Peyer's patch (tissue), 4 donors: ENCODE results near the gene ABCA12. TPM values are rescaled to one million over a fixed set of nuclear protein-coding genes. Genes with fewer than 3 reads are reported as not detected.

Source experiments
- DNase-seq, 3 donors: peaks; one replicate each; pipeline ENCODE4 v3.0.0-alpha.2; 2017 to 2019
- H3K27ac ChIP-seq, 4 donors: fragments of 200-600 bp; sonication (generic); one replicate each; pipeline ENCODE4 v1.5.1; 2016 to 2019
- H3K27me3 ChIP-seq, 2 donors: fragments of 200-600 bp; sonication (generic); one replicate each; pipeline ENCODE4 v1.5.1; 2019
- H3K36me3 ChIP-seq, 3 donors: fragments of 200-600 bp; sonication (generic); one replicate each; pipeline ENCODE4 v1.5.1; 2016 to 2019
- H3K4me1 ChIP-seq, 4 donors: fragments of 200-600 bp; sonication (generic); one replicate each; pipeline ENCODE4 v1.5.1; 2016 to 2019
- H3K4me3 ChIP-seq, 4 donors: fragments of 200-600 bp; sonication (generic); 1 replicate in 3 of 4; 2 replicates in 1 of 4; pipeline ENCODE4 v1.5.1; 2016 to 2019; ENCODE audit warnings: mild to moderate bottlenecking in 1 of 4
- H3K9me3 ChIP-seq, 4 donors: fragments of 200-600 bp; sonication (generic); one replicate each; pipeline ENCODE4 v1.5.1; 2016 to 2019; ENCODE audit warnings: mild to moderate bottlenecking in 1 of 4
- POLR2A ChIP-seq, 2 donors: fragments of 450-650 bp; IDR thresholded peaks; one replicate each; pipeline ENCODE4 v1.5.1; 2017; ENCODE audit warnings: antibody characterized with exemption in 2 of 2, mild to moderate bottlenecking in 2 of 2, moderate library complexity in 2 of 2
- total RNA-seq, 4 donors: library from RNA; depleted of rRNA; stranded (reverse); fragments of >200 nt; gene quantifications; one replicate each; pipeline ENCODE4 v1.1.0, GENCODE V29; 2016
- TF ChIP-seq, protein P1 (sequence below), 6 experiments: fragments of 450-650 bp in 4 of 6; fragments of 200-600 bp in 2 of 6; sonication (generic) in 1 of 6; IDR thresholded peaks; one replicate each; pipeline ENCODE4 v1.5.1; 2017 to 2019; ENCODE audit warnings: antibody characterized with exemption in 6 of 6, mild to moderate bottlenecking in 3 of 6, moderate library complexity in 1 of 6

ABCA12 gene
- total RNA-seq, 4 donors from 2014 or later, result not detected

DNA sequence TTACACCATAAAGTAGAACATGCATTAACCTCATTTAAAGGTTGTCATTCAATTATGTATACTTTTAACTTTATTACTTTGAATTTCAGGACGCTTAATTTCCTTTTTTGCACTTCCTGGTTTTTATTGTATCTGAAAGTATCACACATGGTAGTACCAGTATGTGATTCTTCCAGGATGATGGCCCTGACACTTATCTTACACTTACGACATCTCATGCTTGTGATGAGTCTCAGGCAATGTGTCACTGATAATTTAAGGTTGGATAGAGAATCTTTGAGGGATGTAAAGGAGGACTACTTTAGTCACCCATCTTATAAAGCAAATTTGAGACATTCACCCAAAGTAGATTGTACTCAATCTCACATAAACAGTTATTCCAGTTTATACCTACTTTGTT, 74.9 kb downstream of the ABCA12 start:
- H3K9me3 ChIP-seq, result no peaks in the 10 kb centered on the region
- H3K27me3 ChIP-seq, result no peaks in the 10 kb centered on the region
- no peaks in the 10 kb centered on the region for H3K36me3 ChIP-seq
- TF ChIP-seq POLR2A (IDR thresholded peaks at IDR 0.05), result no peak
- TF ChIP-seq, protein P1, sequence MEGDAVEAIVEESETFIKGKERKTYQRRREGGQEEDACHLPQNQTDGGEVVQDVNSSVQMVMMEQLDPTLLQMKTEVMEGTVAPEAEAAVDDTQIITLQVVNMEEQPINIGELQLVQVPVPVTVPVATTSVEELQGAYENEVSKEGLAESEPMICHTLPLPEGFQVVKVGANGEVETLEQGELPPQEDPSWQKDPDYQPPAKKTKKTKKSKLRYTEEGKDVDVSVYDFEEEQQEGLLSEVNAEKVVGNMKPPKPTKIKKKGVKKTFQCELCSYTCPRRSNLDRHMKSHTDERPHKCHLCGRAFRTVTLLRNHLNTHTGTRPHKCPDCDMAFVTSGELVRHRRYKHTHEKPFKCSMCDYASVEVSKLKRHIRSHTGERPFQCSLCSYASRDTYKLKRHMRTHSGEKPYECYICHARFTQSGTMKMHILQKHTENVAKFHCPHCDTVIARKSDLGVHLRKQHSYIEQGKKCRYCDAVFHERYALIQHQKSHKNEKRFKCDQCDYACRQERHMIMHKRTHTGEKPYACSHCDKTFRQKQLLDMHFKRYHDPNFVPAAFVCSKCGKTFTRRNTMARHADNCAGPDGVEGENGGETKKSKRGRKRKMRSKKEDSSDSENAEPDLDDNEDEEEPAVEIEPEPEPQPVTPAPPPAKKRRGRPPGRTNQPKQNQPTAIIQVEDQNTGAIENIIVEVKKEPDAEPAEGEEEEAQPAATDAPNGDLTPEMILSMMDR (IDR thresholded peaks at IDR 0.05), result no peak
- H3K27ac ChIP-seq, result no peak overlapping the region
- no peak overlapping the region for H3K4me3 ChIP-seq
- DNase-seq, result no peak
- H3K4me1 ChIP-seq, result no peaks in the 10 kb centered on the region

DNA sequence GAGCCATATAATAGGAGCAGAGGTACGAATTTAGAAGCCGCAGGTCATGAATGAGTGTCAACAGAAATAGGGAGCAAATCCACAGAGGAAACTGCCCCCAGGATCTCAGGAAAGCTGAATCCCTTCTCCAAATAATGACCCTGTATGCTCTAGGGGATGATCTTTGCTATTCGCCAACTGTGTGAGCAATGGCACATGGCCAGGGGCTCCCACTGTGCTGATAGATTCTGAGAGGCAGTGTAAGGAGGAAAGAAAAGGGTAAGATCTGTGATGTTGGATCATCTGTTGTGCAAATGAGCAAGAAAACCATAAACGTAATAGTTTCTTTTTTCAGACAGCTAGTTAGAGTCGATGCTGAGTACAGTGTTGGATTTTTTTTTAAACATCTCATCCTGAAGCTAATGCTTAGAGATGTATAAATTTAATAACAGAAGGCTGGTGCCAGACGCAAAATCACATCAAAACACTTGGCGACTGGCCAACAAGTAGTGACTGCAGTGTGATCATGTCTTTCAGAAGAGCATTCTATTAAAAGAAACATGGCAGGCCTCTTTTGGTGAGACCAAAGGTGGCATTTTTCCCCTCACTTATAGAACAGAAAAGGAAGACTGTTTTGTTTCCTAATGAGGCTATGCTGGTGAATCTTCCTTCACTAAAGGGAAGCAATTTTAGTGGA, 77.4 kb downstream of the ABCA12 start:
- TF ChIP-seq POLR2A (IDR thresholded peaks at IDR 0.05), result no peak
- TF ChIP-seq, protein P1 (IDR thresholded peaks at IDR 0.05), result no peak
- no peaks in the 10 kb centered on the region for H3K4me1 ChIP-seq
- H3K27ac ChIP-seq, result no peak overlapping the region
- no peaks in the 10 kb centered on the region for H3K36me3 ChIP-seq
- no peak for DNase-seq
- H3K4me3 ChIP-seq, result no peak overlapping the region
- no peaks in the 10 kb centered on the region for H3K9me3 ChIP-seq
- H3K27me3 ChIP-seq, result no peaks in the 10 kb centered on the region

DNA sequence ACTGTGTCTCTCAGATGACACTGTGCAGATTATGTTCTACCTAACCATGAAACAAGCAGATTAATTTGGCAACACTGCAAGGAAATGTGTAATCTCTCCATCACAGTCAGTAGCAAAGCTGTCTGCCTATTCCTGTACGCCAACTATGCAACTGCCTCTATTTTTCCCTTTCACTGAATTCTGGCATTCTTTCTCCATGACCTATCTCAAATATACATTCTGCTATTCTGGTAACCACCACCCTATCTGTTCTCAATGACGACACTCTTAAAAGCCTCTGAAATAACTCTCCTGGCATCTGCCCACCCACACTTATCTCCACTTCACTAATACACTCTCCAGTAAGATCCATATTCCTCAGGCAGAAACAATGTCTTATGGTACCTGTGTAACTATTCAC, 78.7 kb downstream of the ABCA12 start:
- no peak for DNase-seq
- no peak overlapping the region for H3K4me3 ChIP-seq
- TF ChIP-seq POLR2A (IDR thresholded peaks at IDR 0.05), result no peak
- TF ChIP-seq, protein P1 (IDR thresholded peaks at IDR 0.05), result no peak
- H3K4me1 ChIP-seq, result no peaks in the 10 kb centered on the region
- H3K36me3 ChIP-seq, result no peaks in the 10 kb centered on the region
- H3K9me3 ChIP-seq, result no peaks in the 10 kb centered on the region
- H3K27me3 ChIP-seq, result no peaks in the 10 kb centered on the region
- H3K27ac ChIP-seq, result no peak overlapping the region

DNA sequence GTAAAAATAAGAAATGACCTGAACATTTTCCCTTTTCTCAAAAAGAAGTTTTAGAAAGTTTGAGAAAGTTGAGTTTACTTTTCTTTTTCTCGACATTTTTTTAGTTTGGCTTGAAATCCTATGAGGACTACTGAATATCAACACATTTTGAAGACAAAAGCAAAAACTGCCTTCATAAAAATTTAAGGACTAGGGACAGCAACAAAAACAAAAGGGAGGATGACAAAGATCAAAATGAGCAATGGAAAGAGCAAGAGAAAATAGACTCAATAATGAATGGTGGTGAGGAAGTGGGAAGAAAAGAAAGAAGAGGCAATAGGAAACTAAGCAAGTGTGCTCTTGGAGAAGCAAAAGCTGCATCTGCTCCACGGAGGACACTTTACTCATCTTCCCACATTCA, 82.5 kb downstream of the ABCA12 start:
- Histone ChIP-seq H3K9me3 (no peaks in the 10 kb centered on the region), H3K27me3 (no peaks in the 10 kb centered on the region), H3K4me1 (no peaks in the 10 kb centered on the region), H3K27ac (no peak overlapping the region), H3K36me3 (no peaks in the 10 kb centered on the region), H3K4me3 (no peak overlapping the region)
- TF ChIP-seq, protein P1 (IDR thresholded peaks at IDR 0.05), result no peak
- no peak for TF ChIP-seq POLR2A (IDR thresholded peaks at IDR 0.05)
- DNase-seq, result no peak

DNA sequence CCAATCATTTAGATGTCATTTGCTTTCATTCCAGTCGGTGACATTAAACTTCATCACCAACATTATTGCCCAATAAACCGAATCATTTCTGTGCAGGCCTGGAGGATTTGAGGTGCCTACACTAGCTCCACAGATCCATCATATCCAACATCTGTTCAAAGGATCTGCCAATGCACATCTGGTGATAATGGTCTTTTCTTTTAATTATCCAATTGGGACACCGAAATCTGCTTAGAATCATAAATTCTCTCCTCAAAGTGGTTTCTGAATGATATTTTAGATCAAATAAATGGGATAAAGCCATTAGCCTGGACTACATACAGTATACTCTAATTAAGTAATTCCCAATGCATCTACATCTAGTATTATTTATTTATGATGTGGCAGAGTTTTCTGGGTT, 85.6 kb downstream of the ABCA12 start:
- Histone ChIP-seq H3K4me1 (no peaks in the 10 kb centered on the region), H3K27ac (no peak overlapping the region), H3K9me3 (no peaks in the 10 kb centered on the region), H3K36me3 (no peaks in the 10 kb centered on the region), H3K4me3 (no peak overlapping the region), H3K27me3 (no peaks in the 10 kb centered on the region)
- DNase-seq, result no peak
- TF ChIP-seq POLR2A (IDR thresholded peaks at IDR 0.05), result no peak

DNA sequence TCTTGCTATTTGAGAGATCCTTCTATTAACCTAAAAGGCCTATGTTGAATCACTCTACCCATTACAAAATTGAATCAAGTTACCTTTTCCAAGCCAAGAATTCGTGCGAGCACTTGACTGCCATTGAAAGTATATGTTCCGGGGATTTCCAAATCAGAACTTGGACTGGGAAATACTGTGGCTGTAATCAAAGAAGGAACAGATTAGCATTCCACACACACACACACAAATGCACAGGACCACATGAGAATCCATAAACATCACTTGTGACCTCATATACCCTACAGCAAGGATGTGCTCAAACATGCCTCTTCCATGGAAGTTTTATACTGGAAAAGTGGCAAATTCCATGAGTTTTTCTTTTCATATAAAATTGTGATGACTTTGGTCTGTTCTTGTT, 86.0 kb downstream of the ABCA12 start:
- TF ChIP-seq POLR2A (IDR thresholded peaks at IDR 0.05), result no peak
- H3K4me3 ChIP-seq, result no peak overlapping the region
- no peaks in the 10 kb centered on the region for H3K9me3 ChIP-seq
- H3K27ac ChIP-seq, result no peak overlapping the region
- H3K36me3 ChIP-seq, result no peaks in the 10 kb centered on the region
- H3K27me3 ChIP-seq, result no peaks in the 10 kb centered on the region
- H3K4me1 ChIP-seq, result no peaks in the 10 kb centered on the region
- DNase-seq, result no peak

DNA sequence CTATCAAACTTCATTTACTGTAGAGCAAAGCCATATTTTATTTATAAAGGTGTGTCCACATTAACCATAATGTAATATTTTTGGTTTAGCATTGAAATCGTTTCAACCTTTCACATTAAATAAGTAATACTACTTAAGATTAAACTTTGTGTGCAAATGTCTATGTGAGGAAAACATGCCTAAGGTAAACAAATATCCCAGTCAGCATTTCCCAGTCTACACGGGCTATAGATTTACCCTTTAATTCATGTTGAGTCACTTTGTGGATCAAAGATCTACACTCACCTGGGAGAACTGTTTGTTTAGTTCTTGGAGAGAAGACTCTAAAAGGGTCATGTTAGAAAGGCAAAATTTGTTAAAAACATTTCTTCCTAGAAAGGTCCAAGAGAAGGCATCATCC, 89.1 kb downstream of the ABCA12 start:
- Histone ChIP-seq H3K4me1 (no peaks in the 10 kb centered on the region), H3K27ac (no peak overlapping the region), H3K36me3 (no peaks in the 10 kb centered on the region), H3K27me3 (no peaks in the 10 kb centered on the region), H3K9me3 (no peaks in the 10 kb centered on the region), H3K4me3 (no peak overlapping the region)
- TF ChIP-seq, protein P1 (IDR thresholded peaks at IDR 0.05), result no peak
- TF ChIP-seq POLR2A (IDR thresholded peaks at IDR 0.05), result no peak
- no peak for DNase-seq
